ENCODE data around the gene SERPINA12.

- TF ChIP-seq CTCF (conservative IDR thresholded peaks at IDR 0.05; ENCODE audit: low read depth, low read length) = no peak
- TF ChIP-seq EZH2 (IDR thresholded peaks at IDR 0.05; ENCODE audit: borderline replicate concordance, low read depth, low read length, poor library complexity, severe bottlenecking) = no peak
Observed at GRCh38 chr14:94547151-94547680, 37.9 kb upstream of the SERPINA12 start.
